ENCODE measurements around the gene PKM. TPM values are rescaled to one million over a fixed set of nuclear protein-coding genes. Genes with fewer than 3 reads are reported as not detected.
"Not testable (repeated sequence)": the region's sequence is repeated elsewhere in the genome, so short reads cannot be mapped to it uniquely, and the experiment has no call there.

PKM gene
- polyA plus RNA-seq, 1 donor (not counting 4 experiments of a cell fraction or from before 2014, with no cell fraction given): 3,352 TPM

- no peaks in the 10 kb centered on the region for H3K9me3 ChIP-seq (ENCODE audit: control insufficient read depth, low read depth, low read length)
- TF ChIP-seq EZH2 (IDR thresholded peaks at IDR 0.05; ENCODE audit: low read length): no peak
- no peak for TF ChIP-seq CTCF (optimal IDR thresholded peaks at IDR 0.05 in 1 of 3, IDR thresholded peaks at IDR 0.05 in 1 of 3, conservative IDR thresholded peaks at IDR 0.05 in 1 of 3; ENCODE audit: extremely low read depth in 1 of 3, insufficient read depth in 2 of 3, low read length in 3 of 3)
- H3K27me3 ChIP-seq (ENCODE audit: control insufficient read depth, extremely low read depth, insufficient read depth, low read length): no peaks in the 10 kb centered on the region
- H4K20me1 ChIP-seq (ENCODE audit: control insufficient read depth, extremely low read depth, insufficient read depth, low read length): no peaks in the 10 kb centered on the region
- dilution Hi-C loops (cut with MboI; ENCODE audit: extremely low pct_ligation_motif_present, low sequenced_read_pairs): no loop called here
- no peaks in the 10 kb centered on the region for H3K79me2 ChIP-seq (ENCODE audit: control insufficient read depth, insufficient read depth, low read length)
- no peak overlapping the region for H2AFZ ChIP-seq (ENCODE audit: control insufficient read depth, low read length)
- DNase-seq (ENCODE audit: low read depth, low spot score) (no peak), FAIRE-seq (no peak)
- H3K4me2 ChIP-seq (ENCODE audit: control insufficient read depth, extremely low read depth, insufficient read depth, low read depth, low read length): no peak overlapping the region
- H3K9me1 ChIP-seq (ENCODE audit: control insufficient read depth, extremely low read depth, insufficient read depth, low read length): no peaks in the 10 kb centered on the region
- no peak overlapping the region for H3K9ac ChIP-seq (ENCODE audit: control insufficient read depth, extremely low read depth, insufficient read depth, low read length)
- H3K36me3 ChIP-seq (ENCODE audit: control insufficient read depth in 2 of 2, extremely low read depth in 1 of 2, insufficient read depth in 2 of 2, low read length in 2 of 2): no peaks in the 10 kb centered on the region
- H3K4me3 ChIP-seq (ENCODE audit: control insufficient read depth in 2 of 3, extremely low read depth in 1 of 3, insufficient read depth in 2 of 3, low read depth in 1 of 3, low read length in 3 of 3): no peak overlapping the region
- H3K27ac ChIP-seq (ENCODE audit: control insufficient read depth, insufficient read depth, low read length): no peak overlapping the region
- H3K4me1 ChIP-seq (ENCODE audit: control insufficient read depth, extremely low read depth, insufficient read depth, low read length): no peaks in the 10 kb centered on the region
Measured at GRCh38 chr15:72278737-72279136, 47.7 kb upstream of the PKM start.

- H3K9me3 ChIP-seq (ENCODE audit: control insufficient read depth, low read depth, low read length): no peaks in the 10 kb centered on the region
- no peak for FAIRE-seq
Measured at GRCh38 chr15:72276326-72276700, 45.3 kb upstream of the PKM start.

GRCh38 chr15:72275635-72276325 is 44.8 kb upstream of the PKM start:
- H3K9ac ChIP-seq (ENCODE audit: control insufficient read depth, extremely low read depth, insufficient read depth, low read length); H3K4me2 ChIP-seq (ENCODE audit: control insufficient read depth, extremely low read depth, insufficient read depth, low read depth, low read length); H4K20me1 ChIP-seq (ENCODE audit: control insufficient read depth, extremely low read depth, insufficient read depth, low read length); H3K79me2 ChIP-seq (ENCODE audit: control insufficient read depth, insufficient read depth, low read length); H3K36me3 ChIP-seq (ENCODE audit: control insufficient read depth in 2 of 2, extremely low read depth in 1 of 2, insufficient read depth in 2 of 2, low read length in 2 of 2); H2AFZ ChIP-seq (ENCODE audit: control insufficient read depth, low read length); H3K27me3 ChIP-seq (ENCODE audit: control insufficient read depth, extremely low read depth, insufficient read depth, low read length); H3K27ac ChIP-seq (ENCODE audit: control insufficient read depth, insufficient read depth, low read length); DNase-seq (ENCODE audit: low read depth, low spot score); H3K9me3 ChIP-seq (ENCODE audit: control insufficient read depth, low read depth, low read length); dilution Hi-C loops (cut with MboI; ENCODE audit: extremely low pct_ligation_motif_present, low sequenced_read_pairs); H3K9me1 ChIP-seq (ENCODE audit: control insufficient read depth, extremely low read depth, insufficient read depth, low read length); FAIRE-seq; H3K4me3 ChIP-seq (ENCODE audit: control insufficient read depth in 2 of 3, extremely low read depth in 1 of 3, insufficient read depth in 2 of 3, low read depth in 1 of 3, low read length in 3 of 3): not testable (repeated sequence)
- peaks cover 12% of the 10 kb centered on the region for H3K4me1 ChIP-seq (ENCODE audit: control insufficient read depth, extremely low read depth, insufficient read depth, low read length)

More at GRCh38 chr15:72276326-72276700, 45.3 kb upstream of the PKM start:
- H3K27ac ChIP-seq (ENCODE audit: control insufficient read depth, insufficient read depth, low read length): no peak overlapping the region
- H4K20me1 ChIP-seq (ENCODE audit: control insufficient read depth, extremely low read depth, insufficient read depth, low read length): no peaks in the 10 kb centered on the region
- no peak overlapping the region for H3K4me3 ChIP-seq (ENCODE audit: control insufficient read depth in 2 of 3, extremely low read depth in 1 of 3, insufficient read depth in 2 of 3, low read depth in 1 of 3, low read length in 3 of 3)
- H3K79me2 ChIP-seq (ENCODE audit: control insufficient read depth, insufficient read depth, low read length): peaks cover 3% of the 10 kb centered on the region
- no peak for TF ChIP-seq CTCF (optimal IDR thresholded peaks at IDR 0.05 in 1 of 3, IDR thresholded peaks at IDR 0.05 in 1 of 3, conservative IDR thresholded peaks at IDR 0.05 in 1 of 3; ENCODE audit: extremely low read depth in 1 of 3, insufficient read depth in 2 of 3, low read length in 3 of 3)
- TF ChIP-seq EZH2 (IDR thresholded peaks at IDR 0.05; ENCODE audit: low read length): no peak
- dilution Hi-C loops (cut with MboI; ENCODE audit: extremely low pct_ligation_motif_present, low sequenced_read_pairs): no loop called here
- no peak overlapping the region for H3K9ac ChIP-seq (ENCODE audit: control insufficient read depth, extremely low read depth, insufficient read depth, low read length)
- H3K27me3 ChIP-seq (ENCODE audit: control insufficient read depth, extremely low read depth, insufficient read depth, low read length): no peaks in the 10 kb centered on the region
- DNase-seq (ENCODE audit: low read depth, low spot score): no peak
- H3K9me1 ChIP-seq (ENCODE audit: control insufficient read depth, extremely low read depth, insufficient read depth, low read length): no peaks in the 10 kb centered on the region
- H3K4me2 ChIP-seq (ENCODE audit: control insufficient read depth, extremely low read depth, insufficient read depth, low read depth, low read length): no peak overlapping the region
- no peak overlapping the region for H2AFZ ChIP-seq (ENCODE audit: control insufficient read depth, low read length)
- peaks cover 8% of the 10 kb centered on the region for H3K4me1 ChIP-seq (ENCODE audit: control insufficient read depth, extremely low read depth, insufficient read depth, low read length)
- H3K36me3 ChIP-seq (ENCODE audit: control insufficient read depth in 2 of 2, extremely low read depth in 1 of 2, insufficient read depth in 2 of 2, low read length in 2 of 2): no peaks in the 10 kb centered on the region
